IPS-NIHi11 (cell line): Measurements from ENCODE around the gene OR4C16.

Experiments used
- DNase-seq: peaks from one replicate; pipeline ENCODE4 v3.0.0; 2012; ENCODE audit warnings: mixed read lengths, low spot score

OR4C16 gene

GRCh38 chr11:55571828-55572227 is at the start of gene OR4C16:
Gene OR4C16, plus strand, starts transcription at chr11:55572128. Its CDS starts 0 bp downstream, at chr11:55572128.
- DNase-seq = no peak

DNA sequence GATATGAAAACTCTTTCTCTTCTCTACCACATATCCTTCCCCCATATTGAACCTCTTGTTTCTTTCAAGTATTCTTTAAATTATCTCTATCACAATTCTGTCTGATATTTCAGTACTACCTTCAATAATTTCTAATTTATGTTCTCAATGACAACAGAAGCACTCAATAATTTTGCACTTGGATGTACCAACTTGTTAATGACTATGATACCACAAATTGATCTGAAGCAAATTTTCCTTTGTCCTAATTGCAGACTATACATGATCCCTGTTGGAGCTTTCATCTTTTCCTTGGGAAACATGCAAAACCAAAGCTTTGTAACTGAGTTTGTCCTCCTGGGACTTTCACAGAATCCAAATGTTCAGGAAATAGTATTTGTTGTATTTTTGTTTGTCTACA is 17.8 kb upstream of the OR4C16 start, which contains the start of gene OR4C15:
OR4C15 (plus strand) TSS at position 301 of the 400 bp plus-strand sequence; CDS start at position 301, 0 bp downstream.
- no peak for DNase-seq

DNA sequence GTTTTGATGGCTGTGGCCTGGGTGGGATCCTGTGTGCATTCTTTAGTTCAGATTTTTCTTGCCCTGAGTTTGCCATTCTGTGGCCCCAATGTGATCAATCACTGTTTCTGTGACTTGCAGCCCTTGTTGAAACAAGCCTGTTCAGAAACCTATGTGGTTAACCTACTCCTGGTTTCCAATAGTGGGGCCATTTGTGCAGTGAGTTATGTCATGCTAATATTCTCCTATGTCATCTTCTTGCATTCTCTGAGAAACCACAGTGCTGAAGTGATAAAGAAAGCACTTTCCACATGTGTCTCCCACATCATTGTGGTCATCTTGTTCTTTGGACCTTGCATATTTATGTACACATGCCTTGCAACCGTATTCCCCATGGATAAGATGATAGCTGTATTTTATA is 620 bp downstream of the OR4C16 start:
- DNase-seq = no peak

DNA sequence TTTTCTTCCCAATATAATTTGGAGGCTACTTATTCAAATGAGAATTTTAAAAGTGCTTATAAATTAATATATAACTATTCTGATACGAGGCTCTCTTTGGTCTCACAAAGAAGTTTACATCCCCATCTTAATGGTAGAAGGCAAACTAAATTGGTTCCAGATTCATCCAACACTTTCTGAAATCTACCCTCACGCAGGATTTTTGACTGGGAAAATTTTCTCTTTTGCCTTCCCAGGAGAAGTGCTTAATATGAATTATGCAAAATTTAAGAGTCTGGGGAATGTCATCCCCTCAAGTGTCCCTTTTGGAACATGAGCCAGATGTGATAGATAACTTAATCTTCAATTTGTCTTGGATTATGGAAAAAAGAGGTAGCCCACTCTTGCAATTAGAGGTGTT is 35.6 kb downstream of the OR4C16 start, which contains the start of gene OR4C11:
OR4C11 (minus strand) TSS at position 101 of the 400 bp plus-strand sequence. CDS start 3,272 bp downstream, outside the sequence.
- DNase-seq = no peak
